Mesodermal cell (in vitro differentiated cells): Measurements from ENCODE around the gene DENND1B.

Experiments used
- H3K27ac ChIP-seq: 2 replicates; pipeline ENCODE4 v1.7.0; 2013; ENCODE audit warnings: mild to moderate bottlenecking, low read depth, low read length, moderate library complexity; ENCODE audit not compliant: severe bottlenecking
- H3K36me3 ChIP-seq: 2 replicates; pipeline ENCODE4 v1.7.1; 2013; ENCODE audit warnings: mild to moderate bottlenecking, low read length, moderate library complexity; ENCODE audit not compliant: control insufficient read depth, insufficient read depth
- H3K4me1 ChIP-seq: one replicate; pipeline ENCODE4 v1.7.1; 2013; ENCODE audit warnings: mild to moderate bottlenecking, low read length; ENCODE audit not compliant: insufficient read depth, control insufficient read depth, poor library complexity, severe bottlenecking
- H3K4me3 ChIP-seq: 2 replicates; pipeline ENCODE4 v1.7.0; 2013; ENCODE audit warnings: low read length, control low read depth, mild to moderate bottlenecking; ENCODE audit not compliant: insufficient read depth, poor library complexity, severe bottlenecking; ENCODE audit errors: extremely low read depth
- H3K9me3 ChIP-seq: 2 replicates; pipeline ENCODE4 v1.7.1; 2013; ENCODE audit warnings: mild to moderate bottlenecking, low read length, moderate library complexity; ENCODE audit not compliant: control insufficient read depth
- WGBS, 2 experiments: methylation state at CpG; one replicate each; pipeline ENCODE4 v1.1.5; 2013; ENCODE audit warnings: missing lambda C conversion rate in 2 of 2; ENCODE audit not compliant: insufficient coverage in 2 of 2; 5-methylcytosine and 5-hydroxymethylcytosine counted together

DENND1B gene

GRCh38 chr1:197685785-197686184 is 89.5 kb downstream of the DENND1B start:
- Histone ChIP-seq H3K9me3 (peaks cover 10% of the 10 kb centered on the region), H3K36me3 (no peaks in the 10 kb centered on the region), H3K4me3 (no peak overlapping the region), H3K4me1 (no peaks in the 10 kb centered on the region), H3K27ac (no peak overlapping the region)
- no CpG with 5 or more reads among the region's 1 CpG for WGBS, 2 experiments

- H3K4me3 ChIP-seq = no peak overlapping the region
- no peaks in the 10 kb centered on the region for H3K4me1 ChIP-seq
- WGBS, 2 experiments = 60 to 83% methylated on average over 1 to 2 of the region's 6 CpGs
These were observed 91.3 kb downstream of the DENND1B start for GRCh38 chr1:197683895-197684553.

GRCh38 chr1:197683280-197683679 is 92.0 kb downstream of the DENND1B start:
- no peaks in the 10 kb centered on the region for H3K36me3 ChIP-seq
- H3K4me1 ChIP-seq = no peaks in the 10 kb centered on the region
- H3K4me3 ChIP-seq = no peak overlapping the region
- 86 to 88% methylated on average over 1 of the region's 3 CpGs for WGBS, 2 experiments
- H3K9me3 ChIP-seq = peaks cover 2% of the 10 kb centered on the region
- H3K27ac ChIP-seq = no peak overlapping the region

More at GRCh38 chr1:197683895-197684553, 91.3 kb downstream of the DENND1B start:
- Histone ChIP-seq H3K9me3 (peaks cover 10% of the 10 kb centered on the region), H3K36me3 (no peaks in the 10 kb centered on the region), H3K27ac (no peak overlapping the region)

- no peak overlapping the region for H3K4me3 ChIP-seq
- H3K4me1 ChIP-seq = no peaks in the 10 kb centered on the region
- no peaks in the 10 kb centered on the region for H3K9me3 ChIP-seq
- H3K27ac ChIP-seq = no peak overlapping the region
- no peaks in the 10 kb centered on the region for H3K36me3 ChIP-seq
- no CpG with 5 or more reads among the region's 1 CpG for whole genome bisulfite sequencing, 2 experiments
These were observed 95.0 kb downstream of the DENND1B start for GRCh38 chr1:197680311-197680710.

- Histone ChIP-seq H3K36me3 (no peaks in the 10 kb centered on the region), H3K4me3 (no peak overlapping the region), H3K27ac (no peak overlapping the region), H3K4me1 (no peaks in the 10 kb centered on the region), H3K9me3 (no peaks in the 10 kb centered on the region)
- WGBS, 2 experiments = 80% methylated on average over 1 of the region's 4 CpGs; no CpG with 5 or more reads in 1 of the 2 experiments
These were observed 97.5 kb downstream of the DENND1B start for GRCh38 chr1:197677752-197678295.

DNA sequence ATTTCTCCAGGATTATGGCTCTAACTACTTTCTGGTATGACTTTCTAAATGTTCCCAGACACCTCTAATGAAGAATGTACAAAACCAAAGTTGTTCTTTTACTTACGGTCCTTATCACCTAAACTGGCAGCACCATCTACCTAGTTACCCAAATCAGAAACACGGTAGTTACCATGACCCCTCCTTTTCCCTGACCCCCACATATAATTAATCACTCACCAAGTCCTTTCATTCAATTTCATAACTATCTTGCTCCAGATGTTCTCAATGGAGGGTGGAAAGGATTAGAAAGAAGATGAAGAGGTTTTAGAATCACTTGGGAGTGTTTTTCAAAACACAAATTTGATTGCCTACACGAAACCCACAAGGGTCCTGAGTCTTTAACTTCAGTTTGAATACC is 98.0 kb downstream of the DENND1B start:
- Histone ChIP-seq H3K27ac (no peak overlapping the region), H3K4me1 (no peaks in the 10 kb centered on the region), H3K4me3 (no peak overlapping the region), H3K36me3 (no peaks in the 10 kb centered on the region), H3K9me3 (no peaks in the 10 kb centered on the region)
- 83 to 100% methylated on average over 1 to 2 of the region's 3 CpGs for WGBS, 2 experiments

GRCh38 chr1:197675583-197676208 is 99.6 kb downstream of the DENND1B start:
- 49 to 95% methylated on average over 2 to 4 of the region's 5 CpGs for WGBS, 2 experiments
- Histone ChIP-seq H3K36me3 (no peaks in the 10 kb centered on the region), H3K4me1 (no peaks in the 10 kb centered on the region), H3K27ac (no peak overlapping the region), H3K4me3 (no peak overlapping the region), H3K9me3 (no peaks in the 10 kb centered on the region)

GRCh38 chr1:197674286-197674685 is 101.0 kb downstream of the DENND1B start:
- Histone ChIP-seq H3K4me1 (no peaks in the 10 kb centered on the region), H3K27ac (no peak overlapping the region), H3K4me3 (no peak overlapping the region), H3K36me3 (no peaks in the 10 kb centered on the region), H3K9me3 (no peaks in the 10 kb centered on the region)
- WGBS, 2 experiments = 8% methylated on average over 2 of the region's 3 CpGs; no CpG with 5 or more reads in 1 of the 2 experiments

- Histone ChIP-seq H3K4me3 (no peak overlapping the region), H3K4me1 (no peaks in the 10 kb centered on the region), H3K27ac (no peak overlapping the region), H3K36me3 (no peaks in the 10 kb centered on the region), H3K9me3 (no peaks in the 10 kb centered on the region)
- WGBS, 2 experiments = no CpG with 5 or more reads among the region's 2 CpGs
These were observed 102.0 kb downstream of the DENND1B start for GRCh38 chr1:197673292-197673691.

- H3K36me3 ChIP-seq = no peaks in the 10 kb centered on the region
- H3K27ac ChIP-seq = no peak overlapping the region
- H3K9me3 ChIP-seq = no peaks in the 10 kb centered on the region
- H3K4me1 ChIP-seq = no peaks in the 10 kb centered on the region
- no peak overlapping the region for H3K4me3 ChIP-seq
- WGBS, 2 experiments = 80% methylated on average over 1 of the region's 1 CpG; no CpG with 5 or more reads in 1 of the 2 experiments
These were observed 102.9 kb downstream of the DENND1B start for GRCh38 chr1:197672347-197672746.

DNA sequence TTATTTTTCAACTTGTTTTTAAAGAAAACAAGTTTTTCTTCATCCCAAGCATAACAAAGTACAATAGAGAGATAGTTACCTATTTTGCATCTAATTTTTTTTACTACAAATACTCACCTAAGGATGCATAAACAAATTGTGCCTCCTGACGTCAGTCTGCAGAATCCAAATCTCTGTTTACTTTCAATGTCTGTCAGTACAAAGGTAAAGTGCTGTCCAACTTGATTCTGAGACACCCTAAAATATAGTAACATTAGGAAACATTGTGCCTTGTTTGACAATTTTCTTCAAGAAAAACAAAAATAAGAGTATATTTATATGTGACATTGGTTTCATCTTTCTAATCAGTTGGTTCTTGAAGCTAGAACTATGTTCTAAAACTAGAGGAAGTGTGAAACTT is 103.4 kb downstream of the DENND1B start:
- whole genome bisulfite sequencing, 2 experiments = 100% methylated on average over 1 of the region's 1 CpG; no CpG with 5 or more reads in 1 of the 2 experiments
- Histone ChIP-seq H3K36me3 (no peaks in the 10 kb centered on the region), H3K4me3 (no peak overlapping the region), H3K4me1 (no peaks in the 10 kb centered on the region), H3K27ac (no peak overlapping the region), H3K9me3 (no peaks in the 10 kb centered on the region)
